Occipital lobe (tissue), 2 donors: ENCODE data around the gene ASB18. TPM values are rescaled to one million over a fixed set of nuclear protein-coding genes. Genes with fewer than 3 reads are reported as not detected.

Experiments used
- DNase-seq: peaks from one replicate; lab custom pipeline; 2025; lab: John Stamatoyannopoulos, UW
- total RNA-seq: library from RNA; depleted of rRNA; stranded (reverse); fragments of >200 nt; gene quantifications from one replicate; pipeline ENCODE4 v1.2.3, GENCODE V29; 2014

ASB18 gene
- total RNA-seq, 1 donor from 2014 or later, result 0.78 TPM

DNA sequence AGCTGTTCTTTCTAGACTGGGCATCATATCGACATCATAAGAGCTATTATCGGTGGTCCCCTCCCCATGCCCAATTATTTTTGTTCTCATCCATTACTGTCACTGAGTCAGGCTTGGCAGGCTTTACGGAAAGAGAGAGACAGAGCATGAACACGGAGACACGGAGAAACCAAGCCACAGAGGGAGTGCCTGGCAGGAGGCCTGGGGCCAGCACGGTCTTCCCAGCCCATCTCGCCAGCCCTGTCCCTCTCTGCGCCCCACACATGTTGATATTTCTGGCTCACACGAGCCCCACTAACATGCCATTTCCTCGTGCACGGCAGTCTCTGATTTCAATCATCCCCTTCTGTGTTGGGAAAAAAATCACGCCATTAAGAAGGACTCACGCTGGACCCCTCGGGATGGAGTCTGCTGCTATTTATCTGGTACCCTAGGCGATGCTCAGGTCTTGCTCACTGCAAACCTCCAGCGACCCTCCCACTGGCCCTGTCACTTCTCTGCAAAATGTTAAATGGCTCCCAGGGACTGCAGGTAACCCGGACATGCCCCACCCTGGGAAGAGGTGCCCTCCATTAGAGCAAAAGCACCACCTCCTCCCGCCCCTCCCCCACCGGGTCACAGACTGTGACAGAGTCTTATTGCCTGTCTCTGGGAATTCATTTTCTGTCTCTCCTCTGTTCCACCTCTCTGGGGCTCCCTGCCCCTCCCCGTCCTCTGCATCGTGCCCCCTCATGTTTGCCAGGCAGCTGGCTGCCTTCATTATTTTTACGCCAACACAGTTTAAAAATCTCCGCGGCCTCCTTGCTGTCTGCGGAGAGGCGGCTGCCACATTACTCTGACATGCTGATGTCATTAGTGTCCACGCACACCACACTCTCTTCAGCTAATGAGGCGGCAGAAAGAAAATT is 55.9 kb downstream of the ASB18 start:
- no peak for DNase-seq

- DNase-seq, result no peak
These were observed 56.7 kb downstream of the ASB18 start for GRCh38 chr2:236207472-236207871.

DNA sequence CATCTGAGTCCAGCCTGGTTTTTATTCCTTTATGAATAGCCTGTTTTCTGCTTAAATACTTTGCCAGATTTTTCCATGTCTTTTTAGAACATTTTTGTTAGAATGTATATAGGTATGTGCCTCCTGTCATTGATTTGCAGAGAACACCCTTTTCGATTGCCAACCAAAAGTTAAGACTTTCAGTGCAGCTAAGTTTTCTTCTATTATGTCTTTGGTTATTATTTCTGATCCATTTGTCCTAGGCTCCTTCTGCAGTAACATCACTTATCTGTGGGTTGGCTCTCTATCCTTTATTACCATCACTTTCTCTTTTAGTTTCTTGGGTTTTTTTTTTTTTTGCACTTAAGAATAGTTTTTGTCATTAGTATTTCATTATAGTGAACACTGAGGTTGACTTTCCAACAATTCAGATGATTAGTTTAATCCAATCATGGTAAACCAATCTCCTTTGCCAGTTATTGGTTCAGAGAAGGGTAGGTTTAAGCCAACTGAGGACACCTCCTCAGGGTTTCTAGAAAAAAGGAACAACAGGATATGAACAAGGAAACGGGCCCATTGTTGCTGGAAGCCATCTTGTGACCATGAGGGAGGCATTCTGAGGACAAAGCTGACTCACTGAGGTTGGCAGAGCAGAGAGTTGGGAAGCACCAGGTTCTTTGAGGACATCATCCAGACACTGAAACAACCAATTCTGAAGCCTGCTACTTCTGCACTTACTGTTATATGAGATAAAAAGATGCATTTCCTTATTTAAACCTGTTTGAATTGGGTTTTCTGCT is 58.1 kb downstream of the ASB18 start:
- DNase-seq, result no peak

GRCh38 chr2:236204953-236205352 is 59.3 kb downstream of the ASB18 start:
- DNase-seq, result no peak

DNA sequence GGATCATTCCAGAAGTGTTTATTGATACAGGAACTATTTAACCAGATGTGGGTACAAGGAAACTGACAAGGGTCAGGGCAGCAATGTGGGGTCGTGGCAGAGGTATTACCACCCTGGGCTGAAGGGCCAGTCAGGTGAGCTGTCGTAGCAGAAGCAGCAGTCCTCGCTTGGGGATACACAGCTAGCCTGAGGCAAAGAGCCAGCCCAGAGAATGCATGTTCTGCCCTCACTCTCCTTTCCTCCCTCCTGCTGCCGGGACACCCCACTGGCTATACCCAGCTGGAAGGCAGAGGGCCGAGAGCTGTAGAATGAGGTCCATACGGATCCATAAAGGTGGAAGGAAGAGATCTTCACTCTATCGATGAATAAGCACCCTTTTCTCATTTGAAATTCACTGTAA is 63.8 kb downstream of the ASB18 start:
- DNase-seq, result no peak

DNA sequence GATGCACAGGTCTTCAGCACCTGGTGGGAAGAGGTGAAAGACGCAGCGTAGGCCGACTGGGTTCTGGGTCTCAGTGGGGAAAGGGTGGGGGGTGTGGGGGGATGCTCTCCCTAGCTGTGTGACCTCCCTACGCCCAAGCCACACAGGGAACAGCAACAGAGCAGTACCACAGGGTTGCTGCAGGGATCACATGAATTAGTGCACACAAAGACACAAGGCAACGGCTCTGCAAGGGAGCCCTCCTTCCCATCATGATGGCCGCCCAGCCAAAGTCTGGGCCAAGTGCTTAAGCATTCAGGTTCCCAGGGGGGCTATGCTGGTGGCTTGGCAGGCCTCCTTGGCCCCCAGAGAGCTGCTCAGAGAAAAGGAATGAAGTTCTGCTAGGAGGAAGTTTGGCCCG is 67.8 kb downstream of the ASB18 start:
- DNase-seq, result no peak

- DNase-seq, result no peak
These were observed 68.5 kb downstream of the ASB18 start for GRCh38 chr2:236195726-236196125.

GRCh38 chr2:236194786-236195185 is 69.4 kb downstream of the ASB18 start:
- no peak for DNase-seq

DNA sequence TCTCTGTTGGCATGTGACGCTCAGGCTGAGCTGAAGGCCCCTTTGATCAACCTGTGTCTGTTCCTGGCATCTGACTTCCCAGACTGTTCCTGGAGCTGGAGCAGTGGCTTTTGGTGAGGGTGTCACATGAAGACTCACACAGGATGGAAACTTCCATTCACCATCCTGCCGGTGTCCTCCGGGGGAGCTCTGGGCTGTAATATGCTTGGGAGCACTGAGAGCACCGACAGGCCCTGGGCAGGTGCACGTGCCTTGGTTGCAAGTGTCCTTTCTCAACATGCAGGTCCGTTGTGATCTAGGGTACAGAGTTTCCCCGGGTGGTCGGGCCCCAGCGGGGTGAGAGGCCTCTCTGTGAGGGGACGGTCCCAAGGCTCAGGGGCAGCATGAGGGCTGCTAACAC is 71.2 kb downstream of the ASB18 start:
- no peak for DNase-seq

- no peak for DNase-seq
These were observed 73.5 kb downstream of the ASB18 start for GRCh38 chr2:236190674-236191073.

- no peak for DNase-seq
These were observed 79.5 kb downstream of the ASB18 start for GRCh38 chr2:236184701-236185100.

GRCh38 chr2:236180831-236181453 is 83.3 kb downstream of the ASB18 start:
- no peak for DNase-seq

GRCh38 chr2:236180076-236180816 is 84.0 kb downstream of the ASB18 start:
- DNase-seq, result no peak

GRCh38 chr2:236179236-236180075 is 84.8 kb downstream of the ASB18 start:
- no peak for DNase-seq

DNA sequence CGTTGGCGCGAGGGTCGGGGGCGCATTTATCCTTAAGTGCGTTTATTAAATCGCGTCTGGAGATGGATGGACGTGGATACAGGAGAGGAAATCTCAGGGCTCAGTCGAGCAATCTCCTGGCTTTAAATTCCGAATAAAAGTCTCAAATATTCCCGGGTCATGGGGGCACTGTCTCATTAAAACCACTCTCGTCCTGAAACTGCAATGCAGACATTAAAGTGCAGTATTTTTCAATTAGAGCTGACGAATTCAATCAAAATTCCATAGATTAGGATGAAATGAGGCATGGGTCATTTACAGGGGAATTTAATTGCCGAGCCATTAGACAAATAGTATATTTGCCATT is 85.3 kb downstream of the ASB18 start:
- no peak for DNase-seq

- DNase-seq, result no peak
These were observed 86.0 kb downstream of the ASB18 start for GRCh38 chr2:236177967-236178889.

DNA sequence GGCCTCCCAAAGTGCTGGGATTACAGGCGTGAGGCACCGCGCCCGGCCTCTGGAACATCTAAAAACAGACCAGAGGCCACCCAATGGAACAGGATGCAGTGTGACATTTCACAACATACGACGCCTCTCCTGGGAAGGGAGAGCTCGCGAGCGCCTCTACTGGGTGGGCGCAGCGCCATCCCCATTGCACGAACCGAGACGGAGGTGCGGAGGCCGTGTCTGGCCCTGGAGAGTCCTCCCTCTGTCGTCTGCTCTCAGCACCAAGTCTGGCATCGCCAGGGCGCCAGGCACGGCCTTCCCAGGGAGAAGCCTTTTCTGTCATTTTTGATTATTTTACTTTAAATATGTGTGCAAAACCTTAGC is 86.6 kb downstream of the ASB18 start:
- DNase-seq, result no peak

DNA sequence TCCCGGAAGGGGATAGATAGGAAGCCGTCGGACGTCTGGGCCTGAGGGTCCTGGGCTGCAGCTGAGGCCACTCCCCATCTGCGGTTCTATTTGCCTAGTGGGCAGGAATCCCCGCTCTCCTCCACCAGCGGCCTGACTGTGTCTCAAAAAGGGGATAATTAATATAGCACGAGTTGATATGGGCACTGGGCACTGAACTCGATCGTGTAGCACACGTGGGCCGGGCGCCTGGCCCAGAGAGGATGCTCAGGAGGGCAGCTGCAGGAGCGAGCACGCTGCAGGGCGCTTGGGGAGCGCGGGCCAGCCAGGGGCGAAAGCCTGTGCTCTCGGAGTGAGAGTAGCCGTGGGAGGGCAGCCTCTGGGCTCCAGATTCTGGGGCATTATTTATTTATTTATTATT is 87.3 kb downstream of the ASB18 start:
- DNase-seq, result no peak

- DNase-seq, result no peak
These were observed 87.8 kb downstream of the ASB18 start for GRCh38 chr2:236176417-236176816.
